Fibroblast of the conjunctiva (primary cell): ENCODE results near the gene BCS1L.

Source experiments
- DNase-seq: peaks from one replicate; pipeline ENCODE4 v3.0.0-alpha.2; 2010; ENCODE audit warnings: low read depth

Gene BCS1L

DNA sequence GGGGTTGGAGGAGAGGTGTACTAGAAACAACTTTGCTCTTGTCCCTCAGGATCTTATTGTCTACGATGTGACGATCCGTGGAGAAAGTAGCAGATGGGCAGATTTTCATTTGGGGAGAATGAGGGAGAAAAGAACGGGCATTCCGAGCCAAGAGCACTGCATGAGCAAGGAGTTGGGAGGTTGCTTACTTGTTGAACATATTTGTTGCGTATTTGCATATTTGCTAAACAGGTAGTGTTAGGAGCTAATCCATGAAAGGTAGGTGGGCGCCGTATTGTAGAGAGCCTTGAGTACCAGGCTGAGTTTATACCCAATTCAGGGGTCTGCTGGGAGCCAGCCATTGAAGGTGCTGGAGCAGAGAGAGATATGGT, 490 bp downstream of the BCS1L start:
- no peak for DNase-seq

DNA sequence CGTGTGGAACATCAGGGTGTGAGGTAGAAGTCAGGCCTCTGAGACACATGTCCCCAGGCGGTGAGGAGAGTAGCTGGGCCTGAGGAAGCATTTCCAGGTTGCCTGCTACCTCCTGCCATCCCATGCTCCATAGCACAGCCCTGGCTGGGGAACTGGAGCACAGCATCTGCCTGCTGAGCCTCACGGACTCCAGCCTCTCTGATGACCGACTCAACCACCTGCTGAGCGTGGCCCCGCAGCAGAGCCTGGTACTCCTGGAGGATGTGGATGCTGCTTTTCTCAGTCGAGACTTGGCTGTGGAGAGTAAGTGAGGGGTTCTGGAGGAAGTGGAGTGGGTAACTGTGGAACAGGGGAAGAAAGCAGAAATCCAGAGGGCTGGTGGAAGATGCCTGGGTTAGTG, 2.9 kb downstream of the BCS1L start:
- DNase-seq = no peak

DNA sequence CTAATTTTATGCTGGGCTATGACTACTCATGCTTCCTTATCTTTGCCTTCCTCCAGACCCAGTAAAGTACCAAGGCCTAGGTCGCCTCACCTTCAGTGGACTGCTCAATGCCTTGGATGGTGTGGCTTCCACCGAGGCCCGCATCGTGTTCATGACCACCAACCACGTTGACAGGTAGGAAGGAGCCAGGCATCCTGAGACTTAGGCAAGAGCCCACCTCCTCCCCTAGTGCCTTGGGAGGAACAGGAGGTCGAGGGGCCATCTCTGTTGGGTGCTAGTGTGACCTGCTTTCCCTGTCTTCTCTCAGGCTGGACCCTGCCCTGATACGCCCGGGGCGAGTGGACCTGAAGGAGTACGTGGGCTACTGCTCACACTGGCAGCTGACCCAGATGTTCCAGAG, 3.3 kb downstream of the BCS1L start:
- no peak for DNase-seq

DNA sequence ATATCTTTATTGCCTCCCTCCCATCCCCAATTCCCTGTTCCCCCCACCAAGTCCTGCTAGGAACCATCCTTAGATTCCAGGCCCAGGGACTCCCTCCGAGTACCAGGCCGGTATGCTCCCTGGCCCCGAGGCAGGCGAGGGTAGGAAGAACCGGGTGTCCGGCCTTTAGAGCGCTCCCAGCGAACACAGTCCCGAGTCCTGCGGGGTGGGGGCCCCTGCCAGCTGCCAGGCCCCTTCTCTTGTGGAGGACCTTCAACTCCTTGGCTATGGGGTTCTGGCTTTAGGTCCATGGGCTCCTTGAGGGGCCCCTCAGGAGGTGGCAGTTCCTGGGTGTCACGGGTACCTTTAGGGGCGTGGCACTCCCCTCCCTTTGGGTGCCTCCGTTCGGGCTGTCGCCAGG, 4.4 kb downstream of the BCS1L start:
- DNase-seq = no peak

DNA sequence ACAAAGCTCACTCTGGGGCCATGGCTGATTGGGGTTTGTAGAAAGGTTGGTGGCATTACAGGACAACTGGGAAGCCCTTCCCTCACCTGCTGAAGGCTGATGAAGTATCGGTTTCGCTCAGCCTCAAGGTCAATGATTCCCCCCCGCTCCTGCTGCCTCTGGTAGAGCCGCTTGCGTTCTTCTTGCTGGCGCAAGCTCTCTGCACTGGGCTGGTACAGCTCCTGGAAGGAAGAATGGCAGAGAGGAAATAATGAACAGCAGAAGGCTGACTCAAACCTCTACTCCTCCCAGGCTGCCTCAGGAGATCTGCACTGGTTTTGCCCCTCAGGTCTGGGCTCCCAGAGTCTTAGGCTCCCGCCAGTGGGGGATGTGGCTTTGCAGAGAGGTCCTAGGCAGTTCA, 5.2 kb downstream of the BCS1L start:
- DNase-seq = no peak

DNA sequence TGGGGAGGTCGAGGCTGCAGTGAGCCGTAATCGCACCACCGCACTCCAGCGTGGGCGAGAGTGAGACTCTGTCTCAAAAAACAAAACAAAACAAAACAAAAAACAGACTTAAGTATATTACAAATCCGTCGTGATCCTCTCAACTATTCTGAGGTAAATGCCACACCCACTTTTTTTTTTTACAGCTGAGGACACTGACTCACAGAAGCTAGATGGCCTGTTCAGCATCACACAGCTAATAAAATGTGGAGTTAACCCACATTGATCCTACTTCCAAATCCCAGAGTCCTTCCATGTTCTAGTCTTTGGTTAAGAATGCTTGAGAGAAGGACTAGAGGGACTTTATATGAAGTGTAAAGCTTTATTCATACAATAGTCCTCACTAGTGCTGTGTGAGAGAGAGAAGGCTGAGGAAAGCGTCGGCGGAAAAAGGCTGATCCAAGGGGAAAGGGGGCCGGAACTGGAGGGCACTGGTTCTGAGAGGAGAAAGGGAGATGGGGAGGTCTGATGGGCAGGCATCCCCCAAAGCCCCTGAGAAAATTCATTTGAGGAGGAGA, 11.7 kb downstream of the BCS1L start:
- DNase-seq = no peak

DNA sequence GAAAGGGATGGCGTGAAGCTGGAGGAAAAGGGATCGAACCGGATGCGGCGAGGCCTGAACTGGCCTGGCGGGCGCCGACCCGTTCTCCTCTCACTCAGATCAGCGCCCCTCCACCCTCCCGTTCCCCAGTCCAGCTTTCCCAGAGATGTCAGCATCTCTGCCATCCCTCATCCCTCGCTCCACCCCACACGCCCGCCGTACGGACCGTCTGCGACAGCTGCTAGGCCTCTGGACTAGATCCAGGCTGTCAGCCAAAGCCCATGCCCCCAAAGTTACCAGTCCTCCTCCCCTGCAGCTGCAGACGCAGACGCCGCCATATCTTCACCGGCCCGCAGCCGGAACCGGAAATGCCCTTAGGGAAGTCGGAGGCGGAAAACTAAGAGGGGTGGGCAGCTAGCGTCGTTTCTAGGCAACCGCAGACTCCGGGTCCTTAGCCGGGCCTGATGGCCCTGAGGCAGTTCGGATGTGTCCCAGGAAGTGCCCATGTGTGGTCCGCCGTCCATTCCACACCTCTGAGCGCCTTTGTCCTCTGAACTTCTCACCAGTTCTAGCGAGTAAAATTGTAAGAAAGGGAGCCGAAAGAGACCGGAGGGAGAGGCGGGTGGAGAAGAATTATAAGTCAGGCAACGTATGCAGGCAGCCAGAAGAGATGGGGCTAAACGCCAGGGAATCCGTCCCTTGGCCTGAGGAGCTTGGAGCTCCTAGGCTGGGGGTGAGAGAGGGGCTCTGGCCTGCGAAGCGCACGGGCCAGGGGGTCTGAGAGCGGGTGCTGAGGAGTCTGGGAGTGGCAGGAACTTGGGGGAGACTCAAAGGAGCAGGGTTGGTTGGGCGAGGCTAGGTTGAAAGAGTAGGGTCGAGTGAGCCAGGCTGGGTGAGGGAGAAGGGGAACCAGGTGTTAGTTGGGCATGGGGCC, 12.4 kb downstream of the BCS1L start, which contains the start of the genes RNF25 and STK36:
TSS of gene RNF25 (minus strand) at position 349 of the 913 bp plus-strand sequence. CDS start at position 317, 32 bp downstream.
TSS of gene STK36 (plus strand) at position 433 of the 913 bp plus-strand sequence. CDS start 744 bp downstream, outside the sequence.
- DNase-seq = peak; percentile 85

DNA sequence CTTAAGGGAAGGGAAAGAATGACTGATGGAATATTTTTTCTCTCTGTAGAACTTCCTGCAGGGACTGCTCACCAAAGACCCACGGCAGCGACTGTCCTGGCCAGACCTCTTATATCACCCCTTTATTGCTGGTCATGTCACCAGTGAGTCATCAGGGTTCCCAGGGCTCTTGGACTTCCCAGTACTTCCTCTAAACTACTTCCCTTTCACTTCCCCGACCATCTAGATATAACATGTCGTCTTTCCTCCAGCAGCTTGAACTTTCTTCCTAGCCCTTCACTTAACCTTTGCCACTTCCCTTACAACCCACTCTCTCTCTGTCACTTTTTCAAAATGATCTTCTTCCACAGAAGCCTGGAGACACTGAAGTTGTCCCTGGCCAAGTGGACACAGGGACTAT, 19.6 kb downstream of the BCS1L start:
- DNase-seq = no peak

DNA sequence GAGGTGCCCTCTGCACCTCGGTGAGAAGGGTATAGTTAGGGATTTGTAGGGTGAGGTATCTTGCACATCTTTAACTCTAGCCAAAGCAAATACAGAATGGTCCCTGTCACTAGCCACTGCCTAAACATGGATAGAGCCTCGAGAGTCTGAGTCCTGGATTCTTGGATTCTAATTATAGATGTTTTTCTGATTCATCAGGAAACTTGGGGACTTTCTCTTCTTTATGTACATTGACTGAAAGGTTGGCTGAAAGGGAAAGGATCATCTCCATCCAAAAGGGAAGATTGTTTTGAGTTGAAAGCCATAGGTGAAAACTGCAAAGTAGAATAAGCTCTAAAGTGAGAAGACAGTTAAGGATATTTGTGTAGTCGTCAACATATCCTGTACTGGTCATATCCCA, 20.6 kb downstream of the BCS1L start:
- no peak for DNase-seq

DNA sequence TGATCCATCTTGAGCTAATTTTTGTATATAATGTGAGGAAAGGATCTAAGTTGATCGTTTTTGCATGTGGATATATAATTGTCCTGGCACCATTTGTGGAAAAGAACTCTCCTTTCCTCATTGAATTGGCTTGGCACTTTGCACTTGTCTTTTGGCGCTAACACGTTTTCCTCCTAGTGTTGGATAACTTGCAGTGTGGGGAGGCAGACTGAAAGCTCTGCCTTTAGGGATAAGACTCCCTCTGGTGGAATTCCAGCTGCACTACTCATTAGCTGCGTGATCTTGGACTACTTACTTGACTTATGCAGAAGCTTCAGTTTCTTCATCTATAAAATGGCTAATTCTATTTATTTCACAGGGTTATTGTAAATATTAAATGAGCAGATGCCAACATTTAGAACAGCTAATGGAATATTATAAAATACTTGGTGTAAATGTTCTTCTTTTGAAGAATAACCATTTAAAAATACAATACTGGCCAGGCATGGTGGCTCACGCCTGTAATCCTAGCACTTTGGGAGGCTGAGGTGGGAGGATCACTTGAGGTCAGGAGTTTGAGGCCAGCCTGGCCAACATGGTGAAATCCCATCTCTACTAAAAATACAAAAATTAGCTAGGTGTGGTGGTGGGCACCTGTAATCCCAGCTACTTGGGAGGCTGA, 28.0 kb downstream of the BCS1L start:
- peak; percentile 77 for DNase-seq

DNA sequence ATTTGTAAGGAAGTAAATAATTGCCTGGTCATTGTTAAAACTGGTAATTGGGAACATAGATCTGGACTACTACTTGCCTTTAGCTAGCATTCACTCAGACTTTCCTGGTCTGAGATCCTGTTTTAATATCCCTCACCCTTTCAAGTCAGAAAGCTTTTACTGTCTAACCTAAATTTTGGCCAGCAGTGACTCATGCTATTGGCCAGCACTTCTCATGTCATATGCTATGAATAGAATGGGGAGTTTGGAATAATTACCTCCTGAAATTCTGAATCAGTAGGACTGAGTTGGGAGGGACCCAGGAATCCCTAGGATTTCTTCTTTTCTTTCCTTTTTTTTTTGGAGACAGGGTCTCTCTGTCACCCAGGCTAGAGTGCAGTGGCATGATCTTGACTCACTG, 31.8 kb downstream of the BCS1L start:
- no peak for DNase-seq

DNA sequence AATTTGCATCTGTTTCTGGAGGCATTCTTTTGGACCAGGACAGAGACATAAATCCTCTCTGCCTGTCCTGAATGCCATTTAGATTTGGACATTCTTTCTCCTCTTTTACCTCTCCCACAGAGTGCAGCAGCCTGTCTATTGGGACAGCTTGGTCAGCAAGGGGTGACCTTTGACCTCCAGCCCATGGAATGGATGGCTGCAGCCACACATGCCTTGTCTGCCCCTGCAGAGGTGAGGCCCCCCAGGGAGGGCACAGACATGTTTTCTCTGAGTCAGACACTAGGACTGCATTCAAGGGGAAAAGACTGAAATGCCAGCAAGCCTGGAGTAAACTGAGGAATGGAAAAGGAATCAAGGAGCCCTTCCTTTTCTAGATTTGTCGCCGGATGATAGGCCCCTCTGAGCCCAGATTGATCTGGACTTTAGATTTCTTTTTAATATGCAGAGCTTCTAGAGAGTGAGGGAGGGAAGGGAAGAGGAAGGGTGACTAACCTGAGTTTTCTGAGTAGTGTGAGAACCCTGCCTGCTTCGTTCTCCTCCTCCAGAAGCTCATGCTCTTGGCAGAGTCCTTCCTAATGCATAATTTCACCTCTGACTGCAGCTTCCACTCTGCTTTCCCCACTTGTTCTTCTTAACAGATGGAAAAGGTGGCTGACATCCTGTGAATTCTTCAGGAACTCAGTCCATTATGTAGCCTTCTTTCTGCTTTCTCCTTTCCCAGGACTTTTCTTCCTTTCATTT, 35.1 kb downstream of the BCS1L start:
- DNase-seq = no peak

DNA sequence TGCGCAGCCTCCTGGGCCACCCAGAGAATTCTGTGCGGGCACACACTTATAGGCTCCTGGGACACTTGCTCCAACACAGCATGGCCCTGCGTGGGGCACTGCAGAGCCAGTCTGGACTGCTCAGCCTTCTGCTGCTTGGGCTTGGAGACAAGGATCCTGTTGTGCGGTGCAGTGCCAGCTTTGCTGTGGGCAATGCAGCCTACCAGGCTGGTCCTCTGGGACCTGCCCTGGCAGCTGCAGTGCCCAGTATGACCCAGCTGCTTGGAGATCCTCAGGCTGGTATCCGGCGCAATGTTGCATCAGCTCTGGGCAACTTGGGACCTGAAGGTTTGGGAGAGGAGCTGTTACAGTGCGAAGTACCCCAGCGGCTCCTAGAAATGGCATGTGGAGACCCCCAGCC, 39.4 kb downstream of the BCS1L start:
- no peak for DNase-seq

DNA sequence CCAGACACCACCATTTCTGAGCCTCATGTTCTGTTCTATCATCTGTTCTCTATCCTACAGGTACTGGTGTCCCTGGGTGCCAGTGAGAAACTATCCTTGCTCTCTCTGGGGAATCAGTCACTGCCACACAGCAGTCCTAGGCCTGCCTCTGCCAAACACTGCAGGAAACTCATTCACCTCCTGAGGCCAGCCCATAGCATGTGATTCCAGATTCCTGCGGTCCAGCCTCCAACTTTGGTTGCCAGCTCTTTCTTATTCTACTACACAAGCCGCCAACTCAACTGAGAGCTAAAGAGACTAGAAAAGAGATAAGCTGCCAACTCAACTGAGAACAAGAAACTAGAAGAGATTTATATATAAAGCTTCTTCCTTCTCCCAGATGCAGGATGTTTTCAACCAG, 42.3 kb downstream of the BCS1L start:
- no peak for DNase-seq

DNA sequence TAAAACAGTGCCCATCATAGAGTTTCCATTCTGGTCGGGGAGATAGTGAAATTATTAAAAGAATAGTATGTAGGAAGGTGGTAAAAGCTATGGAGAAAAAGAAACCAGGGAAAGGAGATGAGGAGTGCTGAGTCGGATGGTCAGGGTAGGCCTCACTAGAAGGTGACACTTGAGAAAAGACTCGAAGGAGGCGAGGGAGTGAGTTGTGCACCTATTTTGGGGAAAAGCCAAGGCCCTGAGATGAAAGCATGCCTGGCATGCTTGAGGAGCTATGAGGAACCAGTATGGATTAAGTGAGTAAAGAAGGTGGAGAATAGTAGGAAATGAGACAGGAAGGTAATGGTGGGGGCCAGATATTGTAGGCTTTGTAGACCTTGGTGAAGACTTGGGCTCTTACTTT, 43.9 kb downstream of the BCS1L start:
- DNase-seq = no peak

DNA sequence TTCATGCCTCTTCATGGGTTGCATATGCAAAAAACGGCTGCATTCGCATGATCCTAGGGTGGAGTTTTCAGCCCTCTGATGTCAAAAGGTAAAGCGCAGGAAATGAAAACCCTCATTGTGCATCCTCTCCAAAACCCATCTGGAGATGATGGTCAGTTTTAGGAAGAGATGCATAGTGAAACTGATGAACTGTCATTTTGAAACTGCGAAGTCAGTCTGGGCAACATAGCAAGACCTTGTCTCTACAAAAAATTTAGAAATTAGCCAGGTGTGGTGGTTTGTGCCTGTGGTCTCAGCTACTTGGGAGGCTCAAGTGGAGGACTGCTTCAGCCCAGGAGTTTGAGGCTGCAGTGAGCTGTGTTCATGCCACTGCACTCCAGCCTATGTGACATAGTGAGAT, 48.6 kb downstream of the BCS1L start:
- no peak for DNase-seq

DNA sequence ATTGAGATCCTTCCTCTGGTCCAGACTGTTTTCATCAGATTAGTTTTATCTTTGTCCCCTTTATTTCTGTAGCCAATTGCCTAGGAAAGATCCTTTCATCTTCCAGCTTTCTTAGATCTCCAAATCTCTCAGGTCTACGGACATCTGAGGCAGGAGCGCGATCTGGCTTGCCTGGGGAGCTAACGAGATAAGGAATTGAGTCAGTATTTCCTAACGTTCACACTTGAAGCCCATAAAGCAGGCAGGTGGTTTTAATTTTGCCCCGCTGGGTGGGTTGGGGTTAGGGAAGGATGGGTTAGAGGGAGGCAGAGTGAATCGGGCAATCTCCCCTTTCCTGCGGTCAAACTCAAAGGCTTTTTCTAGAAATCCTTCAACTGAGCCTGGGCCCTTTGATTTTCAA, 50.4 kb downstream of the BCS1L start:
- no peak for DNase-seq

DNA sequence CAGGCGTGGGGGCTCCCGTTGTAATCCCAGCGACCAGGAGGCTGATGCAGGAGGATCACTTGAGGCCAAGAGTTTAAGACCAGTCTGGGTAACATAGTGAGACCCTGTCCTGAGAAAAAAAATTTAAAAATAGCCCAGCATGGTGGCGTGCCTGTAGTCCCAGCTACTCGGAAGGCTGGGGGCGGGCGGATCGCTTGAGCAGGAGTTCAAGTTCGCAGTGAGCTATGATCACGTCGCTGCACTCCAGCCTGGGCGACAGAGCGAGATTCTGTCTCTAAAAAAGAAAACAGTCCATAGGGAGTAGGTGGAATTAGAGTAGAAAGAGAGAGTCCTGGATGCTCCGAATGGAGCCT, 50.8 kb downstream of the BCS1L start:
- DNase-seq = no peak

DNA sequence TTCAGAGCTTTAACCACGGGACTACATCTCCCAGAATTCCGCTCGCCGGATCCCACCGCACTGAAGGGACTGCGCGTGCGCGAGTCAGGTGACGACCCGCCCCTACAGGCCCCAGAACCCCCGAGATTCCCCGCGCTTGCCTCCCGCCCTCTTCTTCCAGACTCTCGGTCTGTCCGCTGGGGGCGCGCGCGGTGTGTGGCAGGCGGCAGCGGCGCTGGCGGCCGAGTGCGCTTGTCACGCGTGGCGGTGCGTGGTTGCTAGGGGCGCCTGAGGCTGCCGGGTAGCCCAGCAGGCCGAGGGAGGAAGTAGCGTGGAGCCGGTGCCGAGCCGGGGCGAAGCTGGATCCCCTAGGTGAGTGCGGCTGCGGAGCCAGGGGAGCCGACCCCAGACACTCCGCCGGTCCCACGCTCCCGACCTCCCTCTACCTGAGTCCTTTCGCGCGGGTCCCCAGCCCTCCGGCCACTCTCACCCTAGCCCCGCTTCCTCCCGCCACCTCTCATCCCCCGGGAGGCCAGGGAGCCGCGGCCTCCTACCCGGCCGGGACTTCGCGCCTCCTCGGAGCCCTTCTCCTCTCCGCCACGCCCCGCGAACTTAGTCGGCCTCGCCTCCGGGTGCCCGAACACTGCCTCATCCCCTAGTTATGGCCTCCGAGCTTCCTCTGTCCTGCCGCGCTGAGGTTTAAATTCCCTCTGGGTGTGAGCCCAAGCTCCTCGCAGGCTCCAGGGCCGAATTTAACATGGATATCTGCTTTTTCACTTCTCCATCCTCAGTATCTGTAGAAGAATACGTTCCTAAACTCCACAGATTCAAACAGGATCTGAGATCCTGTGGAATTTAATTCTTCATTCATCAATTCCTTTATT, 51.4 kb downstream of the BCS1L start, which contains the start of gene TTLL4:
TSS of gene TTLL4 (plus strand) at position 149 of the 863 bp plus-strand sequence. CDS start 26,842 bp downstream, outside the sequence.
- DNase-seq = peak; percentile 93

DNA sequence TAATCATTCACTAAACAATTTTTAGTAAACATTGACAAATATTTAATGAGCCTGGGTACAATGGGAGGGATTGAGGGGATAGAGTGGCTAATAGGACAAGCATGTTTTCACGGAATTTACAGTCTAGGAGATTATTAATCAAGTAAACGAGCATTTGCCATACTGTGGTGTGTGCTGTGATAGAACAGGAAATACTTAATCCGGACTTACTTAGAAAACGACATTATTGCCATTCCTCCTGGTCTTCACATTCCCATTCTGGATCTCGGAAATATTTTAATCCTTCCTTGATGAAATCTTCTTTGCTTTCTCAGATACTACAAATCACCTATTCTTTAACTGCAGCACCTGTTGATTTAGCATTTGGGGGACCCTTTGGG, 52.1 kb downstream of the BCS1L start:
- DNase-seq = no peak
